IMR-90 (cell line): ENCODE measurements around the gene COL23A1.

Experiments used
- CTCF ChIP-seq: conservative IDR thresholded peaks from 2 replicates; pipeline ENCODE4 v1.5.1; 2012; ENCODE audit warnings: mild to moderate bottlenecking, low read depth, low read length, improper control_type of control experiment
- MAFK ChIP-seq: IDR thresholded peaks from 2 replicates; pipeline ENCODE4 v1.6.1; 2012; ENCODE audit warnings: low read depth, low read length, improper control_type of control experiment
- MXI1 ChIP-seq: IDR thresholded peaks from 2 replicates; pipeline ENCODE4 v1.6.1; 2012; ENCODE audit warnings: low read depth, mild to moderate bottlenecking, low read length, moderate library complexity, borderline replicate concordance
- POLR2A ChIP-seq: IDR thresholded peaks from 2 replicates; pipeline ENCODE4 v1.6.1; 2012; ENCODE audit warnings: mild to moderate bottlenecking, low read depth, low read length
- RFX5 ChIP-seq: IDR thresholded peaks from 2 replicates; pipeline ENCODE4 v1.8.0; 2012; ENCODE audit warnings: low read depth, mild to moderate bottlenecking, low read length, moderate library complexity
- SMC3 ChIP-seq: fragments of 150-350 bp; IDR thresholded peaks from 2 replicates; pipeline ENCODE4 v1.6.1; 2016; ENCODE audit warnings: low read depth, mild to moderate bottlenecking, antibody characterized with exemption, low read length, moderate library complexity

GRCh38 chr5:178318893-178319292 is 271.3 kb downstream of the COL23A1 start:
- no peak for TF ChIP-seq CTCF
- no peak for TF ChIP-seq SMC3
- no peak for TF ChIP-seq RFX5
- no peak for TF ChIP-seq POLR2A
- TF ChIP-seq MXI1: no peak
- no peak for TF ChIP-seq MAFK
